NT2/D1 (cell line): ENCODE results near the gene BTK.

Source experiments
- DNase-seq: peaks from one replicate; pipeline ENCODE4 v3.0.0-alpha.2; 2011; ENCODE audit warnings: low read depth, low spot score
- H3K27me3 ChIP-seq: 2 replicates; pipeline ENCODE4 v1.6.0; 2011; ENCODE audit warnings: mild to moderate bottlenecking; ENCODE audit not compliant: insufficient read length, insufficient read depth
- H3K36me3 ChIP-seq: 2 replicates; pipeline ENCODE4 v1.6.1; 2011; ENCODE audit warnings: mild to moderate bottlenecking, low read length, mixed read lengths; ENCODE audit not compliant: insufficient read depth, insufficient read length
- H3K4me1 ChIP-seq: 2 replicates; pipeline ENCODE4 v1.5.1; 2011; ENCODE audit not compliant: insufficient read depth, insufficient read length
- H3K4me3 ChIP-seq: 2 replicates; pipeline ENCODE4 v1.5.1; 2011; ENCODE audit warnings: low read depth; ENCODE audit not compliant: insufficient read length
- H3K9ac ChIP-seq: 2 replicates; pipeline ENCODE4 v1.6.0; 2011; ENCODE audit warnings: low read depth; ENCODE audit not compliant: insufficient read length
- H3K9me3 ChIP-seq: 2 replicates; pipeline ENCODE4 v1.5.1; 2011; ENCODE audit warnings: mild to moderate bottlenecking, low read length; ENCODE audit not compliant: insufficient read depth
- SUZ12 ChIP-seq: IDR thresholded peaks from 2 replicates; pipeline ENCODE4 v1.6.1; 2011; ENCODE audit not compliant: insufficient read length, insufficient read depth; ENCODE audit errors: extremely low read depth
- YY1 ChIP-seq: IDR thresholded peaks from 2 replicates; pipeline ENCODE4 v1.6.1; 2011; ENCODE audit not compliant: insufficient read length, insufficient read depth
- ZNF274 ChIP-seq: IDR thresholded peaks from 2 replicates; pipeline ENCODE4 v1.6.1; 2011; ENCODE audit warnings: mild to moderate bottlenecking, low read depth, low read length

Gene BTK

GRCh38 chrX:101303790-101304189 lies 82.2 kb downstream of the BTK start:
- H3K4me1 ChIP-seq: no peaks in the 10 kb centered on the region
- H3K27me3 ChIP-seq: no peaks in the 10 kb centered on the region
- no peaks in the 10 kb centered on the region for H3K9me3 ChIP-seq
- H3K4me3 ChIP-seq: no peak overlapping the region
- no peak for DNase-seq
- TF ChIP-seq ZNF274 (no peak), YY1 (no peak), SUZ12 (no peak)
- H3K36me3 ChIP-seq: no peaks in the 10 kb centered on the region
- no peak overlapping the region for H3K9ac ChIP-seq
